Gastrocnemius medialis (tissue), 4 donors: ENCODE results near the gene ADCY5. TPM values are rescaled to one million over a fixed set of nuclear protein-coding genes. Genes with fewer than 3 reads are reported as not detected.

Experiments used
- ATAC-seq, 2 donors: fragments of 150-250 bp; one replicate each; pipeline ENCODE4 v1.9.1; 2016
- DNase-seq, 2 donors: peaks; one replicate each; pipeline ENCODE4 v3.0.0-alpha.2; 2019
- H3K27ac ChIP-seq, 4 donors: fragments of 200-600 bp; sonication (generic); 1 replicate in 1 of 4; 2 replicates in 3 of 4; pipeline ENCODE4 v1.5.1; 2016 to 2018; ENCODE audit warnings: mild to moderate bottlenecking in 2 of 4, moderate library complexity in 1 of 4
- H3K27me3 ChIP-seq, 3 donors: fragments of 200-600 bp; sonication (generic) in 2 of 3; 1 replicate in 1 of 3; 2 replicates in 2 of 3; pipeline versions ENCODE4 v1.5.1 to v1.6.0; 2016 to 2019; ENCODE audit warnings: mild to moderate bottlenecking in 1 of 3, moderate library complexity in 1 of 3
- H3K36me3 ChIP-seq, 2 donors: fragments of 200-600 bp; sonication (generic) in 1 of 2; one replicate each; pipeline ENCODE4 v1.5.1; 2017 to 2018
- H3K4me1 ChIP-seq, 2 donors: fragments of 200-600 bp; sonication (generic) in 1 of 2; one replicate each; pipeline ENCODE4 v1.5.1; 2016 to 2017; ENCODE audit warnings: mild to moderate bottlenecking in 2 of 2
- H3K4me3 ChIP-seq, 4 donors: fragments of 200-600 bp; sonication (generic) in 3 of 4; 1 replicate in 1 of 4; 2 replicates in 3 of 4; pipeline ENCODE4 v1.5.1; 2016 to 2019; ENCODE audit warnings: mild to moderate bottlenecking in 2 of 4
- H3K9me3 ChIP-seq, 3 donors: fragments of 200-600 bp; sonication (generic) in 2 of 3; 1 replicate in 1 of 3; 2 replicates in 2 of 3; pipeline ENCODE4 v1.5.1; 2016 to 2019
- CTCF ChIP-seq, 5 experiments: fragments of 450-650 bp in 3 of 5; fragments of 200-600 bp in 2 of 5; sonication (generic) in 2 of 5; IDR thresholded peaks in 4 of 5; conservative IDR thresholded peaks in 1 of 5; 1 replicate in 4 of 5; 2 replicates in 1 of 5; pipeline ENCODE4 v1.5.1; 2016 to 2019; ENCODE audit warnings: antibody characterized with exemption in 5 of 5, mild to moderate bottlenecking in 3 of 5, moderate library complexity in 3 of 5
- POLR2A ChIP-seq, 2 donors: fragments of 450-650 bp; IDR thresholded peaks; one replicate each; pipeline ENCODE4 v1.6.1; 2017; ENCODE audit warnings: antibody characterized with exemption in 2 of 2, mild to moderate bottlenecking in 2 of 2, moderate library complexity in 2 of 2
- in situ Hi-C, 4 donors: fragments of 200-750 bp; cut with MboI; loops; one replicate each; pipeline versions ENCODE4 v1.15.0 to v1.8.0; 2017; ENCODE audit warnings: low sequenced_read_pairs in 4 of 4
- intact Hi-C: fragments of 100-400 bp; cut with DNase I; formaldehyde crosslinking; loops from one replicate; pipeline ENCODE4 v1.15.1; 2023; ENCODE audit warnings: low total_unique reads
- total RNA-seq, 4 donors: library from RNA; depleted of rRNA; stranded (reverse); fragments of >200 nt; gene quantifications; one replicate each; pipeline versions ENCODE4 v1.1.0 to v1.2.3, GENCODE V29; 2016

ADCY5 gene
- total RNA-seq, 4 donors from 2014 or later = 1.0 to 6.4 (median 4.3) TPM

- DNase-seq (peak in 1 of 2 donors; percentile 36), ATAC-seq (peak in 1 of 2 donors; percentile 20)
- H3K27me3 ChIP-seq = no peaks in the 10 kb centered on the region
- H3K36me3 ChIP-seq = no peaks in the 10 kb centered on the region
- intact Hi-C loops (no loop called here), in situ Hi-C loops (no loop called here)
- peaks cover 4 to 18% of the 10 kb centered on the region in 2 donors for H3K4me1 ChIP-seq
- no peak for TF ChIP-seq POLR2A (IDR thresholded peaks at IDR 0.05)
- TF ChIP-seq CTCF (IDR thresholded peaks at IDR 0.05 in 4 of 5, conservative IDR thresholded peaks at IDR 0.05 in 1 of 5) = no peak
- no peaks in the 10 kb centered on the region for H3K9me3 ChIP-seq
- H3K4me3 ChIP-seq = no peak overlapping the region
- H3K27ac ChIP-seq = peak overlapping the region; percentile 25 to 64 (median 56)
Observed at GRCh38 chr3:123388042-123388441, 60.8 kb downstream of the ADCY5 start.

GRCh38 chr3:123387532-123387931, 61.4 kb downstream of the ADCY5 start:
- H3K4me3 ChIP-seq = no peak overlapping the region
- peak overlapping the region; percentile 25 to 64 (median 56) for H3K27ac ChIP-seq
- in situ Hi-C loops (no loop called here), intact Hi-C loops (no loop called here)
- ATAC-seq (no peak), DNase-seq (no peak)
- no peaks in the 10 kb centered on the region for H3K9me3 ChIP-seq
- H3K36me3 ChIP-seq = no peaks in the 10 kb centered on the region
- TF ChIP-seq POLR2A (IDR thresholded peaks at IDR 0.05) (no peak), CTCF (IDR thresholded peaks at IDR 0.05 in 4 of 5, conservative IDR thresholded peaks at IDR 0.05 in 1 of 5) (no peak)
- H3K27me3 ChIP-seq = no peaks in the 10 kb centered on the region
- peaks cover 4 to 18% of the 10 kb centered on the region in 2 donors for H3K4me1 ChIP-seq

GRCh38 chr3:123386477-123387040, 62.3 kb downstream of the ADCY5 start:
- no peak for DNase-seq

GRCh38 chr3:123385981-123386380, 62.9 kb downstream of the ADCY5 start:
- intact Hi-C loops = no loop called here
- H3K27ac ChIP-seq = peak overlapping the region in 3 of 4 donors; percentile 28 to 44 (median 32)
- no peak overlapping the region for H3K4me3 ChIP-seq
- no peaks in the 10 kb centered on the region for H3K9me3 ChIP-seq
- H3K4me1 ChIP-seq = peaks cover 4 to 12% of the 10 kb centered on the region in 2 donors
- in situ Hi-C loops = no loop called here
- H3K36me3 ChIP-seq = no peaks in the 10 kb centered on the region
- ATAC-seq (no peak), DNase-seq (peak in 1 of 2 donors; percentile 22)
- H3K27me3 ChIP-seq = no peaks in the 10 kb centered on the region
- TF ChIP-seq POLR2A (IDR thresholded peaks at IDR 0.05) = no peak
- no peak for TF ChIP-seq CTCF (IDR thresholded peaks at IDR 0.05 in 4 of 5, conservative IDR thresholded peaks at IDR 0.05 in 1 of 5)

More at GRCh38 chr3:123386477-123387040, 62.3 kb downstream of the ADCY5 start:
- H3K27me3 ChIP-seq = no peaks in the 10 kb centered on the region
- H3K4me1 ChIP-seq = peaks cover 4 to 13% of the 10 kb centered on the region in 2 donors
- TF ChIP-seq CTCF (IDR thresholded peaks at IDR 0.05 in 4 of 5, conservative IDR thresholded peaks at IDR 0.05 in 1 of 5) = no peak
- TF ChIP-seq POLR2A (IDR thresholded peaks at IDR 0.05) = no peak
- intact Hi-C loops = no loop called here
- no peaks in the 10 kb centered on the region for H3K9me3 ChIP-seq
- no peaks in the 10 kb centered on the region for H3K36me3 ChIP-seq
- in situ Hi-C loops = no loop called here
- ATAC-seq = no peak
- H3K27ac ChIP-seq = peak overlapping the region in 2 of 4 donors; percentile 28 to 32
- no peak overlapping the region for H3K4me3 ChIP-seq
